Measurements from ENCODE around the gene CDK18. TPM values are rescaled to one million over a fixed set of nuclear protein-coding genes. Genes with fewer than 3 reads are reported as not detected.

The CDK18 gene
- polyA plus RNA-seq, 1 donor from 2014 or later = not detected

DNA sequence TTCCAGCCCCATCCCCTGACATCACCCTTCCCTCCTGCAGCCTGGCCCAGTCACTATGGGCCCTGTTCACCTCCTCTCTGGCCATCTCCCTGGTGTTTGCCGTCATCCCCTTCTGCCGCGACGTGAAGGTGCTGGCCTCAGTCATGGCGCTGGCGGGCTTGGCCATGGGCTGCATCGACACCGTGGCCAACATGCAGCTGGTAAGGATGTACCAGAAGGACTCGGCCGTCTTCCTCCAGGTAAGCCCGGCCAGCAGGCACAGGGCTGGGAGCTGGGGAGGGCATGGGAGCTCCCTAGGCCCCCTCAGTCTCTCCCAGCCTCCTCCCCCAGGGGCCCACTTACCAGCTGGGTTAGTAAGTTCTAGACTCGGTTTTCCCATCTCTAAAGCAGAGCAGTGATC lies 75.2 kb downstream of the CDK18 start:
- H3K9me2 ChIP-seq (ENCODE audit: insufficient read depth, low read length) = no peaks in the 10 kb centered on the region
- no peak overlapping the region for H3K4me2 ChIP-seq (ENCODE audit: low read length)
- no peak overlapping the region for H3K27ac ChIP-seq (ENCODE audit: low read length)
- H4K20me1 ChIP-seq (ENCODE audit: insufficient read depth) = no peaks in the 10 kb centered on the region
- H2AFZ ChIP-seq (ENCODE audit: low read depth, low read length) = no peak overlapping the region
- H3K4me3 ChIP-seq (ENCODE audit: low read length) = no peak overlapping the region
- no peak overlapping the region for H3K9ac ChIP-seq (ENCODE audit: low read length)
- H3F3A ChIP-seq (ENCODE audit: insufficient read depth, low read length, poor library complexity, severe bottlenecking) = no peaks in the 10 kb centered on the region
- H3K27me3 ChIP-seq (ENCODE audit: insufficient read depth, low read depth, low read length) = no peaks in the 10 kb centered on the region
- TF ChIP-seq EZH2 (IDR thresholded peaks at IDR 0.05; ENCODE audit: borderline replicate concordance, insufficient read depth, low read length, poor library complexity, severe bottlenecking) (no peak), TAF1 (IDR thresholded peaks at IDR 0.05; ENCODE audit: low read depth) (no peak), POLR2AphosphoS5 (IDR thresholded peaks at IDR 0.05) (no peak), RAD21 (conservative IDR thresholded peaks at IDR 0.05) (no peak), EP300 (conservative IDR thresholded peaks at IDR 0.05; ENCODE audit: poor library complexity, severe bottlenecking) (no peak), MXI1 (conservative IDR thresholded peaks at IDR 0.05; ENCODE audit: poor library complexity, severe bottlenecking) (no peak), SMC3 (conservative IDR thresholded peaks at IDR 0.05; ENCODE audit: poor library complexity) (no peak)
- TF ChIP-seq, protein P1, sequence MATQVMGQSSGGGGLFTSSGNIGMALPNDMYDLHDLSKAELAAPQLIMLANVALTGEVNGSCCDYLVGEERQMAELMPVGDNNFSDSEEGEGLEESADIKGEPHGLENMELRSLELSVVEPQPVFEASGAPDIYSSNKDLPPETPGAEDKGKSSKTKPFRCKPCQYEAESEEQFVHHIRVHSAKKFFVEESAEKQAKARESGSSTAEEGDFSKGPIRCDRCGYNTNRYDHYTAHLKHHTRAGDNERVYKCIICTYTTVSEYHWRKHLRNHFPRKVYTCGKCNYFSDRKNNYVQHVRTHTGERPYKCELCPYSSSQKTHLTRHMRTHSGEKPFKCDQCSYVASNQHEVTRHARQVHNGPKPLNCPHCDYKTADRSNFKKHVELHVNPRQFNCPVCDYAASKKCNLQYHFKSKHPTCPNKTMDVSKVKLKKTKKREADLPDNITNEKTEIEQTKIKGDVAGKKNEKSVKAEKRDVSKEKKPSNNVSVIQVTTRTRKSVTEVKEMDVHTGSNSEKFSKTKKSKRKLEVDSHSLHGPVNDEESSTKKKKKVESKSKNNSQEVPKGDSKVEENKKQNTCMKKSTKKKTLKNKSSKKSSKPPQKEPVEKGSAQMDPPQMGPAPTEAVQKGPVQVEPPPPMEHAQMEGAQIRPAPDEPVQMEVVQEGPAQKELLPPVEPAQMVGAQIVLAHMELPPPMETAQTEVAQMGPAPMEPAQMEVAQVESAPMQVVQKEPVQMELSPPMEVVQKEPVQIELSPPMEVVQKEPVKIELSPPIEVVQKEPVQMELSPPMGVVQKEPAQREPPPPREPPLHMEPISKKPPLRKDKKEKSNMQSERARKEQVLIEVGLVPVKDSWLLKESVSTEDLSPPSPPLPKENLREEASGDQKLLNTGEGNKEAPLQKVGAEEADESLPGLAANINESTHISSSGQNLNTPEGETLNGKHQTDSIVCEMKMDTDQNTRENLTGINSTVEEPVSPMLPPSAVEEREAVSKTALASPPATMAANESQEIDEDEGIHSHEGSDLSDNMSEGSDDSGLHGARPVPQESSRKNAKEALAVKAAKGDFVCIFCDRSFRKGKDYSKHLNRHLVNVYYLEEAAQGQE (IDR thresholded peaks at IDR 0.05; ENCODE audit: borderline replicate concordance) = no peak
- TF ChIP-seq, protein P2, sequence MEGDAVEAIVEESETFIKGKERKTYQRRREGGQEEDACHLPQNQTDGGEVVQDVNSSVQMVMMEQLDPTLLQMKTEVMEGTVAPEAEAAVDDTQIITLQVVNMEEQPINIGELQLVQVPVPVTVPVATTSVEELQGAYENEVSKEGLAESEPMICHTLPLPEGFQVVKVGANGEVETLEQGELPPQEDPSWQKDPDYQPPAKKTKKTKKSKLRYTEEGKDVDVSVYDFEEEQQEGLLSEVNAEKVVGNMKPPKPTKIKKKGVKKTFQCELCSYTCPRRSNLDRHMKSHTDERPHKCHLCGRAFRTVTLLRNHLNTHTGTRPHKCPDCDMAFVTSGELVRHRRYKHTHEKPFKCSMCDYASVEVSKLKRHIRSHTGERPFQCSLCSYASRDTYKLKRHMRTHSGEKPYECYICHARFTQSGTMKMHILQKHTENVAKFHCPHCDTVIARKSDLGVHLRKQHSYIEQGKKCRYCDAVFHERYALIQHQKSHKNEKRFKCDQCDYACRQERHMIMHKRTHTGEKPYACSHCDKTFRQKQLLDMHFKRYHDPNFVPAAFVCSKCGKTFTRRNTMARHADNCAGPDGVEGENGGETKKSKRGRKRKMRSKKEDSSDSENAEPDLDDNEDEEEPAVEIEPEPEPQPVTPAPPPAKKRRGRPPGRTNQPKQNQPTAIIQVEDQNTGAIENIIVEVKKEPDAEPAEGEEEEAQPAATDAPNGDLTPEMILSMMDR (IDR thresholded peaks at IDR 0.05; ENCODE audit: poor library complexity, severe bottlenecking) = no peak
- H3K79me2 ChIP-seq (replicated peaks; ENCODE audit: insufficient read depth, low read length) = no peaks in the 10 kb centered on the region
- no peaks in the 10 kb centered on the region for H3K9me3 ChIP-seq (ENCODE audit: low read length)
- H3K36me3 ChIP-seq (ENCODE audit: insufficient read depth, low read length) = no peaks in the 10 kb centered on the region

DNA sequence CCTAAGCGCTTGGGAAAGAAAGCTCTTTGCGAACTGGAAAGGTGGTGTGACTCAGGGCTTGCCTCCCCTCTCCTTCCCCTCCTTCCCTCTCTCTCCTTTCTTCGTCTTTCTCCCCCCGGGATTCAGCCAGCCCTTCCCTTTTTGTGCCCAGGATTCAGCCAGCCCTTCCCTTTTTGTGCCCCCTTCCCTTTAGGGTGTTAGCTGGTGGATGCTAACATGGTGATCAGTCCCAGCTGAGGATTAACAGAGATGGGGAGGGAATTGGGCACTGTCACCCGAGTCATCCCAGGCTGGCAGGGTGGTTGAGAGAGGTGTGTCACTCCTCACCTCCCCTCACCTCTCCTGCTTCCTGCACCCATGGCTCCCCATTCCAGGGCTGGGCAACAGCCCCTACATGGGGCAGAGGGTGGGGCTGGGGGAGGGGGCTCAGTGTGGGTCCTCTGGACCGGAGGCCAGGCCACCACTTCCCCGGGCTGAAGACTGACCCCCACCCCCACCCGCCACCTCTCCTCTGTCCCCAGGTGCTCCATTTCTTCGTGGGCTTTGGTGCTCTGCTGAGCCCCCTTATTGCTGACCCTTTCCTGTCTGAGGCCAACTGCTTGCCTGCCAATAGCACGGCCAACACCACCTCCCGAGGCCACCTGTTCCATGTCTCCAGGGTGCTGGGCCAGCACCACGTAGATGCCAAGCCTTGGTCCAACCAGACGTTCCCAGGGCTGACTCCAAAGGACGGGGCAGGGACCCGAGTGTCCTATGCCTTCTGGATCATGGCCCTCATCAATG lies 75.9 kb downstream of the CDK18 start:
- H3K27me3 ChIP-seq (ENCODE audit: insufficient read depth, low read depth, low read length) = no peaks in the 10 kb centered on the region
- H3K27ac ChIP-seq (ENCODE audit: low read length) = no peak overlapping the region
- H3K9me3 ChIP-seq (ENCODE audit: low read length) = no peaks in the 10 kb centered on the region
- no peaks in the 10 kb centered on the region for H4K20me1 ChIP-seq (ENCODE audit: insufficient read depth)
- H3K9ac ChIP-seq (ENCODE audit: low read length) = no peak overlapping the region
- H3K36me3 ChIP-seq (ENCODE audit: insufficient read depth, low read length) = no peaks in the 10 kb centered on the region
- no peak overlapping the region for H2AFZ ChIP-seq (ENCODE audit: low read depth, low read length)
- no peak overlapping the region for H3K4me2 ChIP-seq (ENCODE audit: low read length)
- no peak overlapping the region for H3K4me3 ChIP-seq (ENCODE audit: low read length)
- no peaks in the 10 kb centered on the region for H3K79me2 ChIP-seq (replicated peaks; ENCODE audit: insufficient read depth, low read length)
- H3K9me2 ChIP-seq (ENCODE audit: insufficient read depth, low read length) = no peaks in the 10 kb centered on the region
- no peaks in the 10 kb centered on the region for H3F3A ChIP-seq (ENCODE audit: insufficient read depth, low read length, poor library complexity, severe bottlenecking)
- TF ChIP-seq EZH2 (IDR thresholded peaks at IDR 0.05; ENCODE audit: borderline replicate concordance, insufficient read depth, low read length, poor library complexity, severe bottlenecking) (no peak), SMC3 (conservative IDR thresholded peaks at IDR 0.05; ENCODE audit: poor library complexity) (no peak), EP300 (conservative IDR thresholded peaks at IDR 0.05; ENCODE audit: poor library complexity, severe bottlenecking) (no peak), MXI1 (conservative IDR thresholded peaks at IDR 0.05; ENCODE audit: poor library complexity, severe bottlenecking) (no peak), POLR2AphosphoS5 (IDR thresholded peaks at IDR 0.05) (no peak), TAF1 (IDR thresholded peaks at IDR 0.05; ENCODE audit: low read depth) (no peak), RAD21 (conservative IDR thresholded peaks at IDR 0.05) (no peak)
- TF ChIP-seq, protein P2 (IDR thresholded peaks at IDR 0.05; ENCODE audit: poor library complexity, severe bottlenecking) = no peak
- TF ChIP-seq, protein P1 (IDR thresholded peaks at IDR 0.05; ENCODE audit: borderline replicate concordance) = no peak

Measured in neural cell (in vitro differentiated cells).